A673 (cell line): ENCODE measurements around the gene PLCL1.

Experiments used
- CTCF ChIP-seq: fragments of 300-800, 200-600 bp; sonication (generic); conservative IDR thresholded peaks from 2 replicates; pipeline ENCODE4 v1.5.1; 2017; ENCODE audit warnings: low read depth, mild to moderate bottlenecking, antibody characterized with exemption, low read length, moderate library complexity, mixed read lengths
- EZH2 ChIP-seq: fragments of 200-600 bp; sonication (generic); IDR thresholded peaks from 2 replicates; pipeline ENCODE4 v1.6.1; 2017; ENCODE audit warnings: borderline replicate concordance, low read depth, mild to moderate bottlenecking, mixed read lengths, antibody characterized with exemption, low read length; ENCODE audit not compliant: poor library complexity, severe bottlenecking

DNA sequence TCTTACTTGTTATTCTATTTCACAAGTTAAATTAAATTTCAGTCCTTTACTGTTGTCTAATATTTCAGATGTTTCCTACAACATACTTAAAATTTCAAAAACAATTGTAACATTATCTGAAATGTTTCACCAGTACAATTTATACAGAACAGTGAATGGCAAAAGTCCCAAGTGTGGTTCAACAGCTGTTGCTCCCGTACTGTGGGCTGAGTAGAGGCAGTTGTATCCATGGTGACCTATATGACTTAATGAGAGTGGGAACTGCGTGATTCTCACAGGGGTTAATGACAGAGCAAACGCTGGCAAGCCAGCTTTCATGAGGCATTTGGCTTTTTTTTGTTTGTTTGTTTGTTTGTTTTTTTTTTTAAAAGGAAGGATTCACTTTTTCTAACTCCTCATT is 5.3 kb upstream of the PLCL1 start:
- TF ChIP-seq CTCF (no peak), EZH2 (no peak)
